Measurements from ENCODE around the gene DYNC1LI1. TPM values are rescaled to one million over a fixed set of nuclear protein-coding genes. Genes with fewer than 3 reads are reported as not detected.

Gene DYNC1LI1
- 38.9 to 43.6 TPM (median 42.8 TPM) in 3 replicates for total RNA-seq (2021)
- percentile 84 among the genes with signal in this experiment for Bru-seq, nascent RNA
- long read RNA-seq, experiment 1, transcript DYNC1LI1-201 (13 exons, 2,504 nt) = major isoform, 149 of 174 reads
- long read RNA-seq, experiment 1, partial matches to known transcripts = 12 of 174 reads
- long read RNA-seq, experiment 1, other reads (novel, unspliced or antisense) = 12 of 174 reads
- long read RNA-seq, experiment 2, transcript DYNC1LI1-201 (13 exons, 2,504 nt) = major isoform, 34 of 80 reads
- long read RNA-seq, experiment 2, partial matches to known transcripts = 17 of 80 reads
- long read RNA-seq, experiment 2, other reads (novel, unspliced or antisense) = 29 of 80 reads
- long read RNA-seq, experiment 3, transcript DYNC1LI1-201 (13 exons, 2,504 nt) = major isoform, 122 of 134 reads
- long read RNA-seq, experiment 3, partial matches to known transcripts = 5 of 134 reads
- long read RNA-seq, experiment 3, other reads (novel, unspliced or antisense) = 6 of 134 reads

DNA sequence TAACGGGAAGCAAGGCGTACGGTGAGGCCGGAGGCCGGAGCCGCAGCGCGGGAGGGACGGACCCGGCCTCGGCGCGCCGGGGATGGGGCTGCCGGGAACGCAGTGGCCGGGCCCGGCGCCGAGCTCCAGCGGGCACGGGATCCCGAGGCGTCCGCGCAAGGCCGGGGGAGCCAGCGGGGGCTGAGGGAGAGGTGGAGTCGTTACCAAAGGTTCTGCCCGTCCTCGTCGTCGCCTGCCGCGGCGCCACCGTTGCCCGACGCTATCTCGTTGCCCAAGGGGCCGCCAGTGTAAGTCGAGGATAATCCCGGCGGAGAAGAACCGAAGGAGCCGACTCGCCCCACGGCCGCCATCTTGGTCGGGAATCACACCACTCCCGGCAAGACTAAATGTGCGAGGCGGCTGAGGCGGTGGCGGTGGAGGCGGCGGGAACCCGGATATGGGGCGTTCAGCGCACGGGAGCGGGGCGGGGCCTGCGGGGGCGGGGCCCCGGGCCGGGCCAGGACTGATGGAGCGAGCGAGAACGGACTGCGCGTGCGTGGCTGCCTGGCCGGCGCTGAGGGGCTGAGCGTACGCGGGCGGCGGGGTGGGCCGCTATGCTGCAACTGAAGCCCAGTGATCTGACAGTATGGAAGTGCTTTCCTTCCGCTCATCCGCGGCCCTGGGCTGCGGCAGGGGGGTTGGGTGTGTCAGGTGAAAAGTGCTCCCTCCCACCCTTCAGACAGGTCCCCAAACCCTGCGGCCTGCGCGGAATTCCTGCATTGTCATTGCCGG is at the start of gene DYNC1LI1:
Gene DYNC1LI1 (minus strand): TSS at position 438 of the 771 bp plus-strand sequence. CDS start 88 bp downstream, at position 350.
- Mint-ChIP-seq H3K4me3 (peak within 1 kb of the TSS; percentile 89), H3K4me1 (peaks cover 30% of the 10 kb centered on the region), H3K27me3 (ENCODE audit: low read depth) (no peaks in the 10 kb centered on the region; the same call in 1 of the 2 replicates), H3K9me3 (no peaks in the 10 kb centered on the region), H3K36me3 (peaks cover 8% of the 10 kb centered on the region), H3K27ac (peak within 1 kb of the TSS; percentile 94)
- ATAC-seq (peak; percentile 85), DNase-seq (ENCODE audit: low spot score) (peak; percentile 94)
- CTCF ChIA-PET = interaction anchor here (1.2 to 1.4 kb wide), 3 partner anchors 61 to 114 kb away, joined by 4 to 5 read pairs (median 5); partner anchors contain the start of gene CNOT10
- POLR2A ChIA-PET = interaction anchor here (0.6 to 1.3 kb wide), 8 partner anchors 15 to 247 kb away, joined by 3 to 6 read pairs (median 4); partner anchors contain the start of gene CNOT10
- TF ChIP-seq NFATC4 (CRISPR knock-in tag; IDR thresholded peaks at IDR 0.05) (no peak), ZNF423 (CRISPR knock-in tag; IDR thresholded peaks at IDR 0.05) (no peak), ZNF671 (CRISPR knock-in tag; IDR thresholded peaks at IDR 0.05) (no peak), E2F1 (CRISPR knock-in tag; IDR thresholded peaks at IDR 0.05) (peak; percentile 11; the same call in 1 of the 2 replicates), ATF1 (CRISPR knock-in tag; IDR thresholded peaks at IDR 0.05) (peak; percentile 75; the same call in 1 of the 2 replicates), AFF4 (CRISPR knock-in tag; IDR thresholded peaks at IDR 0.05; ENCODE audit: borderline replicate concordance) (0 out of 2 replicates have a peak, but pooled peaks have one; percentile 18), ZNF121 (CRISPR knock-in tag; IDR thresholded peaks at IDR 0.05) (no peak), CBFB (CRISPR knock-in tag; IDR thresholded peaks at IDR 0.05; ENCODE audit: low read depth) (no peak), MXD4 (CRISPR knock-in tag; IDR thresholded peaks at IDR 0.05; ENCODE audit: borderline replicate concordance) (no peak), TCF7 (CRISPR knock-in tag; IDR thresholded peaks at IDR 0.05; ENCODE audit: low read depth) (no peak), MYBL2 (CRISPR knock-in tag; IDR thresholded peaks at IDR 0.05) (no peak), TEAD4 (CRISPR knock-in tag; IDR thresholded peaks at IDR 0.05) (no peak), NFYB (CRISPR knock-in tag; conservative IDR thresholded peaks at IDR 0.05; ENCODE audit: low read depth) (no peak), IRF2 (CRISPR knock-in tag; IDR thresholded peaks at IDR 0.05; ENCODE audit: borderline replicate concordance, low read depth) (no peak), SP1 (CRISPR knock-in tag; conservative IDR thresholded peaks at IDR 0.05) (peak; percentile 51), HMGA2 (CRISPR knock-in tag; IDR thresholded peaks at IDR 0.05) (no peak), RELA (CRISPR knock-in tag; IDR thresholded peaks at IDR 0.05; ENCODE audit: borderline replicate concordance) (no peak), IRF1 (CRISPR knock-in tag; IDR thresholded peaks at IDR 0.05) (no peak), CREM (CRISPR knock-in tag; IDR thresholded peaks at IDR 0.05) (peak; percentile 63; the same call in 1 of the 2 replicates)
- TF ChIP-seq, protein P1, sequence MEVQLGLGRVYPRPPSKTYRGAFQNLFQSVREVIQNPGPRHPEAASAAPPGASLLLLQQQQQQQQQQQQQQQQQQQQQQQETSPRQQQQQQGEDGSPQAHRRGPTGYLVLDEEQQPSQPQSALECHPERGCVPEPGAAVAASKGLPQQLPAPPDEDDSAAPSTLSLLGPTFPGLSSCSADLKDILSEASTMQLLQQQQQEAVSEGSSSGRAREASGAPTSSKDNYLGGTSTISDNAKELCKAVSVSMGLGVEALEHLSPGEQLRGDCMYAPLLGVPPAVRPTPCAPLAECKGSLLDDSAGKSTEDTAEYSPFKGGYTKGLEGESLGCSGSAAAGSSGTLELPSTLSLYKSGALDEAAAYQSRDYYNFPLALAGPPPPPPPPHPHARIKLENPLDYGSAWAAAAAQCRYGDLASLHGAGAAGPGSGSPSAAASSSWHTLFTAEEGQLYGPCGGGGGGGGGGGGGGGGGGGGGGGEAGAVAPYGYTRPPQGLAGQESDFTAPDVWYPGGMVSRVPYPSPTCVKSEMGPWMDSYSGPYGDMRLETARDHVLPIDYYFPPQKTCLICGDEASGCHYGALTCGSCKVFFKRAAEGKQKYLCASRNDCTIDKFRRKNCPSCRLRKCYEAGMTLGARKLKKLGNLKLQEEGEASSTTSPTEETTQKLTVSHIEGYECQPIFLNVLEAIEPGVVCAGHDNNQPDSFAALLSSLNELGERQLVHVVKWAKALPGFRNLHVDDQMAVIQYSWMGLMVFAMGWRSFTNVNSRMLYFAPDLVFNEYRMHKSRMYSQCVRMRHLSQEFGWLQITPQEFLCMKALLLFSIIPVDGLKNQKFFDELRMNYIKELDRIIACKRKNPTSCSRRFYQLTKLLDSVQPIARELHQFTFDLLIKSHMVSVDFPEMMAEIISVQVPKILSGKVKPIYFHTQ (CRISPR knock-in tag; IDR thresholded peaks at IDR 0.05) = no peak
- TF ChIP-seq, protein P2, sequence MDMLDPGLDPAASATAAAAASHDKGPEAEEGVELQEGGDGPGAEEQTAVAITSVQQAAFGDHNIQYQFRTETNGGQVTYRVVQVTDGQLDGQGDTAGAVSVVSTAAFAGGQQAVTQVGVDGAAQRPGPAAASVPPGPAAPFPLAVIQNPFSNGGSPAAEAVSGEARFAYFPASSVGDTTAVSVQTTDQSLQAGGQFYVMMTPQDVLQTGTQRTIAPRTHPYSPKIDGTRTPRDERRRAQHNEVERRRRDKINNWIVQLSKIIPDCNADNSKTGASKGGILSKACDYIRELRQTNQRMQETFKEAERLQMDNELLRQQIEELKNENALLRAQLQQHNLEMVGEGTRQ (CRISPR knock-in tag; IDR thresholded peaks at IDR 0.05) = no peak
- TF ChIP-seq, protein P3, sequence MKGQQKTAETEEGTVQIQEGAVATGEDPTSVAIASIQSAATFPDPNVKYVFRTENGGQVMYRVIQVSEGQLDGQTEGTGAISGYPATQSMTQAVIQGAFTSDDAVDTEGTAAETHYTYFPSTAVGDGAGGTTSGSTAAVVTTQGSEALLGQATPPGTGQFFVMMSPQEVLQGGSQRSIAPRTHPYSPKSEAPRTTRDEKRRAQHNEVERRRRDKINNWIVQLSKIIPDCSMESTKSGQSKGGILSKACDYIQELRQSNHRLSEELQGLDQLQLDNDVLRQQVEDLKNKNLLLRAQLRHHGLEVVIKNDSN (CRISPR knock-in tag; IDR thresholded peaks at IDR 0.05) = no peak
- TF ChIP-seq, protein P4, sequence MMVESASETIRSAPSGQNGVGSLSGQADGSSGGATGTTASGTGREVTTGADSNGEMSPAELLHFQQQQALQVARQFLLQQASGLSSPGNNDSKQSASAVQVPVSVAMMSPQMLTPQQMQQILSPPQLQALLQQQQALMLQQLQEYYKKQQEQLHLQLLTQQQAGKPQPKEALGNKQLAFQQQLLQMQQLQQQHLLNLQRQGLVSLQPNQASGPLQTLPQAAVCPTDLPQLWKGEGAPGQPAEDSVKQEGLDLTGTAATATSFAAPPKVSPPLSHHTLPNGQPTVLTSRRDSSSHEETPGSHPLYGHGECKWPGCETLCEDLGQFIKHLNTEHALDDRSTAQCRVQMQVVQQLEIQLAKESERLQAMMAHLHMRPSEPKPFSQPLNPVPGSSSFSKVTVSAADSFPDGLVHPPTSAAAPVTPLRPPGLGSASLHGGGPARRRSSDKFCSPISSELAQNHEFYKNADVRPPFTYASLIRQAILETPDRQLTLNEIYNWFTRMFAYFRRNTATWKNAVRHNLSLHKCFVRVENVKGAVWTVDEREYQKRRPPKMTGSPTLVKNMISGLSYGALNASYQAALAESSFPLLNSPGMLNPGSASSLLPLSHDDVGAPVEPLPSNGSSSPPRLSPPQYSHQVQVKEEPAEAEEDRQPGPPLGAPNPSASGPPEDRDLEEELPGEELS (CRISPR knock-in tag; IDR thresholded peaks at IDR 0.05) = peak; percentile 72; the same call in 1 of the 2 replicates

Measured in WTC11 (cell line).